HPDE6-E6E7 (cell line): ENCODE data around the gene PIEZO2.

Experiments used
- DNase-seq: peaks from one replicate; pipeline ENCODE4 v3.0.0; 2011; ENCODE audit warnings: missing footprints; ENCODE audit errors: extremely low spot score

The PIEZO2 gene

GRCh38 chr18:10895976-10896375, 253.4 kb downstream of the PIEZO2 start:
- no peak for DNase-seq

- no peak for DNase-seq
Observed at GRCh38 chr18:10894501-10894900, 254.9 kb downstream of the PIEZO2 start.

DNA sequence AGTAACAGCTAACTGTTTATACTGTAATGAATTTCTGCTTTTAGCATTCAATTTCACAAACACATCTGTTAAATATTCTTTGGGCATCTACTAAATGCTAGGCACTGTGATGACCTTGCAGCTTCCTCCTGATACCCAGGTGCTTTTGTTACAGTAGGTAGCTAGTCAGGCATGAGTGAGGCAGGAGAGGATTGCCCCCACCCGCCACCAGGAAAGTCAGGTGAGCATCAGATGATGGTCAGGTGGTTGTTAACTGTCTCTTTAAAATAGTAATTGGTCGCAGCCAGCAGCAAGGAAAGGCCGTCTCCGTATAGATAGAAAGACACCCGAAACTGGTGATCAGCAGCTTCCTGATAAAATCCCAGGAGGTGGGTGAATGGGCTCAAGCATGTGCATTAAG, 255.6 kb downstream of the PIEZO2 start:
- DNase-seq, result no peak

DNA sequence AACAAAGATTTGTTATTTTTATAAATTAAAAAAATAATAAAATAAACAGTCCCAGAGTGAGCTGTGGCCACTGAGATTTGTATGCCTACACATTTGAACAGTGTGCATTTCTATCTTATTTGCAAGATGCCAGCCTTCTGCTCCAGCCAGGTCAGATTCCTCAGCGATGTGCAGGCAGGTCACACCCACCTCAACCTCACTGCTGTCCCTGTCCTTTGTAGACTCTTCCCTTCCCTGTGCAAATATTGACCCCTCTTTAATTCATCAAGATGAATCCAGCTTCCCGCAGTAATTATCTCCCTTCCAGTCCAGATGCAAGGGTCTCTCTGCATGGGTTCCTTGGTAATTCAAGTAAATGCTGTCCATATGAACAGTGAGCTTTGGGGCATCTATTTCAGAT, 256.2 kb downstream of the PIEZO2 start:
- no peak for DNase-seq

GRCh38 chr18:10892786-10893185, 256.6 kb downstream of the PIEZO2 start:
- no peak for DNase-seq

DNA sequence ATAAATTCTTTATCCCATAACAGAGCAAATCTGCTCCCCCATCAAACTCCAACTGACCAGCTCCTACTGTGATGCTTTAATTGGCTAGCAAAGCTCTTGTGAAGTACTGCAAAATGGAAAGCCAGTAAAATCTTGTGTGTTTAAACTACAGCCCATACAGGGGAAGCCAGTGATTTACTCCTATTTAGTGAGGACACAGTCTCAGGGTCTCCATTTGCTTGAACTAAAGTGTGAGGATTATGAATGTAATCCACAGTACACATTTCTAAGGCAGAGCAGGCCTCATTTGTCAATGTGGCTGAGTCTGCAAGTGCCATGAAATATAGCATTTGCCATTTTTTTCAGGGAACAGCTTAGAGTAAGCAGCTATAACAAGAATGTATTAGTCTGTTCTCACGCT, 259.3 kb downstream of the PIEZO2 start:
- DNase-seq, result no peak

- DNase-seq, result no peak
Observed at GRCh38 chr18:10878703-10879102, 270.7 kb downstream of the PIEZO2 start.

DNA sequence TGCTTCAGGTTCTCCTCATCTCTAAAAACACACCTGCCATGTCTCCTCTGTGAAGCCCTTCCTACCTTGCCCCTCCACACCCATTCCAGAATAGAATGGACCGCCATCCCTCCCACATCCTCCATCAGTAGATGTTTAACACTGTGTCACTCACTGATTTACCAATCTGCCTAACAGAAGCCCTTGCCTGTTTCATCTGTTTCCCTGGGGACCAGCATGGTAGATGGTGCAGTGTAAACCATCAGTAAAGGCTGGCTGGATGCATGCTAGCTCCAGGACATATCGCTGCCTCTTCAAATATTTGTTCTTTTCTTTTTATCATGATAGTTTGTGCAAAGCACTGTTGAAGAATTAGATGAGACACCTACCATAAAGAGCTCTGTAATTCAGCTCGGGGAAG, 271.4 kb downstream of the PIEZO2 start:
- DNase-seq, result no peak

GRCh38 chr18:10875811-10876210, 273.6 kb downstream of the PIEZO2 start:
- DNase-seq, result no peak

DNA sequence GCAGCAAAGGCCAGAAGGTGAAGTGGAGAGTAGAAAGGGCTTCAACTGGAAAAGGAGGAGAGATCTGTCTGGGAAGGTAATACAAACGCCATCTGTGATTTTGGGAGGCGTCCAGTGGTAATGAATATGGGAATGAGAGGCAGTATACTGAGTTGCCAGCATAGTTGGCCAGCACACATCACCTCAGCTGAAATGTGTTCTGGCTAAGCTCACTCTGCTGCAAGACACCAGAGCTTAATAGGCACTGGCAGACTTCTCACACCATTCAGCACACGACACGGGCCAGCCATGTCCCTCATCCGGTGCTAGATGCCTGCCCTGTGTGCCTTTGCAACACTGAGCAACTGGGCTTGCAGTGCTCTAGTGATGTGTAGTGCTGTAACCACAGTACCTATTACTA, 277.1 kb downstream of the PIEZO2 start:
- no peak for DNase-seq

- DNase-seq, result no peak
Observed at GRCh38 chr18:10864722-10865121, 284.6 kb downstream of the PIEZO2 start.

DNA sequence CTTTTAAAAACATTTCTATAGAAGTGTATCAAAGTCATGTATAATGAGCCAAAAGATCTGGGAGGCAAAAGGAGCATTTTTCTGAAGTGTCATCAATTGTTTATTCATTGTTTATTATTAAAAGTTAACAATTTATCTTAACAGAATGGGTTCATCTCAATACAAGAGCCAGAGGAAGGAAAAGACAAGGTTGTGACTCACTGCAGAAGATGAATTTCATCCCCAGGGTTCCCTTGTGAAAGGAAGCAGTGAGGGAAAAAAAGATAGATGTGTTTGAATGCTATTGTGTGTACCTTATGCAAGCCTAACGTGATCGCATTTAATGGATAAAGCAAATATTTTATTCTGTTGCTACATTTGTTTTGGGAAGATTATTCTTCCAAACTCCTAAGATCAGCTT, 286.3 kb downstream of the PIEZO2 start:
- no peak for DNase-seq

DNA sequence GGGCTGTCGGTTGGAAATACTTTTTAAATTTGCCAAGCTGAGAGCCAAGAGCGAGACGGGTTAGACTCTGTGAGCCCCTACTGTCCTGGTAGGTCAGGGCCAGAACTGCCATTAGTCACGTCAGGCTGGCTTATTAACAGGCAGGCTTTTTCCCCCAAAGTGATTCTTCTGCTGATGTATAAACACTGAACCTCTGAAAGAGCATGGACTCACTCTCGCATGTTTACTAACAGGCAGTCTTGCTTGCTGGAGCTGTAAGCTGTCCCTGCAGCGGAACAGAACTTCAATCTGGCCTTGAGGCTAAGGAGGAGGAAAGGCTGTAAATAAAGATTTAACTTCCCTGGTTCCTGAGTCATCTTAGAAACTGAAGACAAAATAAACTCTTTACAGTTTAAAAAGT, 288.4 kb downstream of the PIEZO2 start:
- no peak for DNase-seq

DNA sequence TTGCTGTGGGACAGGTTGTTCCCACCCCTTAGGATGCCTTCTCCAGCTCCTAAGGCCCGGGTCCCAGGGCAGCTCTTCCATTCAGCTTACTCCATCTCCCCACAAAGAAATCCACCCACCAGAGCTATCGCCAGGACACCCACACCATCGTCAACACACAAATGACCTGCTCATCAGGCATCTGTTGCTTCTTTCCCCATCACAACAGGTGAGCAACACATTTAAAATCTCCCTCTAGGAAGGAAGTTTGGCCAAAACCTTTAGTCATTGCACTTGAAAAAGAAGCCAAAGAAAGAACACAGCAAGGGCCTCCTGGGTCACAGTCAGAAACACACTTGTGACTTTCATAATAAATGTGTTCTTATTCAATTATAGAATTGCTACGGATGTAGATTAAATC, 289.0 kb downstream of the PIEZO2 start:
- DNase-seq, result no peak

DNA sequence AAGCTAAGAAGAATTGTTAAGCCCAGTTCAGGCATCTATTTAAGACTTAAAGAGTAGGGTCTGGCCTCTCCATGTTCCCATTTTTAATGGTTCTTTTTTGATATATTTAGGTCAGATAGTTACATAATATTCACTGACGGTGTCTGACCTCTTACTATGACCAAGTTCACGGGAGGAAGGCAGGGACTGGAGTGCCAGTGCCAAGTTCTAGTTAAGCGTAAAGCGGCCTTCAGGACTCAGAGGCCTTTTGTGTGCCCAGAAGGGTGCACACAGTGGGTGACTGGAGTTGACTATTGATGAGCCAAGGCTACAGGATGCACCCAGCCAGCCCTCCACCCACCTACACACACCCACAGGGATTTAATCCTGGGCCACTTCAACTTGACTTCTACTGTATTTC, 290.9 kb downstream of the PIEZO2 start:
- no peak for DNase-seq

GRCh38 chr18:10856132-10856531, 293.2 kb downstream of the PIEZO2 start:
- no peak for DNase-seq

GRCh38 chr18:10852385-10853303, 296.7 kb downstream of the PIEZO2 start:
- DNase-seq, result no peak

DNA sequence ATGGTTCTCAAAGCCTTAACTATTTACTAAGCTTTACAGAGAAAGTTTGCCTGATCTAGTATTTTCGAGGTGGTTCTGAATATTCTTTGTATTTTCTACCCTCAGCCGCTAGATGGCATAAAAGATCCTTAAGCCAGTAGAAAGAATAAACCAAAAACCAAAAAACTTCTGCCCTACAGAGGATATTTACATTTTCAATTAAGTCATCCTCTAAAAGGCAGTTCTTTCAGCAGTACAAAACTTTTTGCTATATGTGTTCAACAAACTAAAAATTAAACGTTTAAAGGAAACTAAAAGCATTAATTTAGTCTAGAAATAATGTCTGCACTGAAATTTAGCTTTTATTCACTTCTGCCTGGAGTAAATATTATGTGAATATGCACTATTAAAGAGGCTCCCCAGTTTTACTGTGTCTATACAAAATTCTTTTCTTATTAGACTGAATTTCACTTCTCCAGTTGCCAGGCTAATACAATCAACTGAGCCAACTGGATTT, 297.5 kb downstream of the PIEZO2 start:
- DNase-seq, result no peak

- no peak for DNase-seq
Observed at GRCh38 chr18:10850840-10851239, 298.5 kb downstream of the PIEZO2 start.

DNA sequence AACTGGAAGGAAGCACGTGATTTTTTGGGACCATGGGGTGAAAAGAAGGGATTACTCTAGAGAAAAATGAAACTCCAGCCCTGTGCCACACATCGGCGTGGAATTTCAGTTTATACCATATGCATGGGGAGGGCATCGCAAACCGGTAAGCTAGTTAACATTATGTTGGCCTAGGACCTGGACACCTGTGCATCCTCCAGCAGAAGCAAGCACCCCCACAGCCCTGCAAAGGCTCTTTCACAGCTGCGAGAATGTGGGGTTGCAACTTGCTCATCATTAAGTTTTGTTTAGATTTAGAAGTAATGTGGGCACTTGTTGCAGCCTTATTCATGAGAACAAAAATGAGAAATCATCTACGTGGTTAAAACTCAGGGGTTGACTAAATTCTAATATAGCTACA, 299.2 kb downstream of the PIEZO2 start:
- DNase-seq, result no peak

DNA sequence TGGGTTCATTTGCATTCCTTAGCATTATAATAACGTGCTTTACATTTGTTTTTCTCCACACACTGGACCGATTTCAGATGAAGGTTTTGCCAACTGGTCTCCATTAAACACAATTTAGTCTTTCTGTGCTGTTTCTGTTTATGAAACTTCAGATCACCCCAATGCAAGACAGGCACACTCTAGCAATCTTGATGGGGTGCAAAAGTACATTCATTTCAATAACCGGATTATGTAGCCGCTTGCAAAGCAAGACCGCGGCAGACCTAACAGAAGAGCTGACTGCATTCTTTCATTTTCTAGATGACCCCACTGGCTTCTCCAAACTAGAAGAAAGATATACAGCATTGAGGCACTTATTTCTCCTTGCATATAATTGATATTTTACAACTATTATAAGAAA, 301.5 kb downstream of the PIEZO2 start:
- DNase-seq, result no peak

DNA sequence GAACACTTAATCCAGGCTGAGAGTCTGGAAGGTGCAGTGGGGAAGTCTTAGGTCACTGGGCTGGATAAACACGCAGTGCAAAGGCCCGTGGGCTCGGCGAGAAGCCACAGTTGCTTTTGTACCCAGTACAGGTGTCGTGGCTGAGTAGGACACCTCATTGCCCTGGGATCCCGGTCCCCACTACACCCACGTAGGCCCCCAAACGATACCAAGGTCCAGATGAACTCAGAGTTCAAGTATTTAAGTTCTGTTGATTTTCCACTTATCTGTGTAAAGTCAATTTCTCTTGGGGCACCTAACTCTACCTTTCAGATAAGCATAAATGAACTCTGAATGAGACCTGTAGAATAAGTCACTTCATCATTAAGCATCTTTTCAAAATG, 302.0 kb downstream of the PIEZO2 start:
- DNase-seq, result no peak

- DNase-seq, result no peak
Observed at GRCh38 chr18:10846657-10847407, 302.5 kb downstream of the PIEZO2 start.
